Stimulated activated naive CD8-positive, alpha-beta T cell treated with anti-CD3 and anti-CD28 coated beads, Interleukin-15, amount 100 ng/mL, for 72 hours (primary cell): ENCODE data around the gene UST.
"Not testable (repeated sequence)": the region's sequence is repeated elsewhere in the genome, so short reads cannot be mapped to it uniquely, and the experiment has no call there.

ENCODE experiments used
- ATAC-seq: fragments of 150-1000 bp; cut with Tn5 transposase; 2 replicates; pipeline ENCODE4 v1.10.0; 2021; ENCODE audit warnings: mild to moderate bottlenecking, moderate library complexity
- DNase-seq, 2 donors: peaks; one replicate each; pipeline ENCODE4 v3.0.0; 2021 to 2022
- H3K27ac Mint-ChIP-seq, 2 donors: one replicate each; pipeline ENCODE4 v1.8.0; 2022; ENCODE audit warnings: mild to moderate bottlenecking in 2 of 2, mixed read lengths in 2 of 2, moderate library complexity in 2 of 2
- H3K27me3 Mint-ChIP-seq: one replicate; pipeline ENCODE4 v1.8.0; 2022; ENCODE audit warnings: mixed read lengths
- H3K4me1 Mint-ChIP-seq: one replicate; pipeline ENCODE4 v1.8.0; 2022; ENCODE audit warnings: mild to moderate bottlenecking, mixed read lengths
- H3K4me3 Mint-ChIP-seq, 2 donors: one replicate each; pipeline ENCODE4 v1.8.0; 2022; ENCODE audit warnings: mild to moderate bottlenecking in 2 of 2, mixed read lengths in 2 of 2, moderate library complexity in 1 of 2
- H3K9me3 Mint-ChIP-seq, 2 donors: one replicate each; pipeline ENCODE4 v1.8.0; 2022; ENCODE audit warnings: mixed read lengths in 2 of 2

UST gene

DNA sequence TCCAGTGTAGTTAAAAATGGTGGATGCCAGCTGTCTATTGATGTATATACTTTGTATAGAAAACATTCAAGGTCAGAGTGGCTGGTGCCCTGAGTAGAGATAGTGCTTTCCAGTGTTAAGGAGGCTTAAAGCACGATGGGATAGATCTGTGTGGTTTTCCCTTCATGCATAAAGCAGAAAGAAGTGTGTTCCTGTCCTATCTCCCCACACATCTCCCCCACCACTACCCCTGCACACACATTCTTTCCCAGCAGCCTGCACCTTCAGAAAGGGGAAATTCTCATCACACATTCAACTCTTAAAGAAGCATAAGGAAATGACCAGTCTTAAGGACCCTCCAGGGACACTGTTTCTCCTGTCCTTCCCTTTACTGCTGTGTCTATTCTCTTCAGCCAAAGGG is 349.0 kb downstream of the UST start:
- H3K9me3 Mint-ChIP-seq, result peaks cover 22 to 36% of the 10 kb centered on the region in 2 donors
- ATAC-seq (no peak), DNase-seq (no peak)
- peaks cover 65% of the 10 kb centered on the region for H3K4me1 Mint-ChIP-seq
- H3K4me3 Mint-ChIP-seq, result peak overlapping the region; percentile 29 to 36
- no peaks in the 10 kb centered on the region for H3K27me3 Mint-ChIP-seq
- peak overlapping the region; percentile 48 to 79 for H3K27ac Mint-ChIP-seq

GRCh38 chr6:149097794-149098193 is 351.0 kb downstream of the UST start:
- no peak for ATAC-seq
- Mint-ChIP-seq H3K27ac (no peak overlapping the region), H3K9me3 (peaks cover 24 to 48% of the 10 kb centered on the region in 2 donors), H3K4me3 (no peak overlapping the region), H3K4me1 (peaks cover 61% of the 10 kb centered on the region), H3K27me3 (no peaks in the 10 kb centered on the region)
- no peak for DNase-seq

DNA sequence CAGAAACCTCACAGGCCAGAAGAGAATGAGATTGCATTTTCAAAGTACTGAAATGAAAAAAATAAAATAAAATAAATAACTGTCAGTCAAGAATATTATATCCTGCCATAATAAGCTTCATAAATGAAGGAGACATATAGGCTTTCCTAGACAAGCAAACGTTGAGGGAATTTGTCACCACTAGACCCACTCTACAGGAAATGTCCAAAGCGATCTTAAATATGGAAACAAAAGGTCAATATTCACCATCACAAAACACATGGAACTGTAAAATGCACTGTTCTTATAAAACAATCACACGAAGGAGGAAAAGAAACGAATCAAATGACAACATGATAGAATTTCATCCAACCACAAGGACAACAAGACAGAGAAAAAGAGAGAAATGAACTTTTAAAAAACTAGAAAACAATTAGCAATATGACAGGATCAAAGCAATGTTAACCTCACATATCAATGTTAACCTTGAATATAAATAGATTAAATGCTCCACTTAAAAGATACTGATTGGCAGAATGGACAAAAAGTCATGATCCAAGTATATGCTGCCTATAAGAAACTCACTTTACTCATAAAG is 352.0 kb downstream of the UST start:
- no peak for ATAC-seq
- no peak for DNase-seq
- H3K4me1 Mint-ChIP-seq, result peaks cover 52% of the 10 kb centered on the region
- H3K9me3 Mint-ChIP-seq, result peaks cover 30 to 48% of the 10 kb centered on the region in 2 donors
- H3K27me3 Mint-ChIP-seq, result no peaks in the 10 kb centered on the region
- no peak overlapping the region for H3K4me3 Mint-ChIP-seq
- no peak overlapping the region for H3K27ac Mint-ChIP-seq

DNA sequence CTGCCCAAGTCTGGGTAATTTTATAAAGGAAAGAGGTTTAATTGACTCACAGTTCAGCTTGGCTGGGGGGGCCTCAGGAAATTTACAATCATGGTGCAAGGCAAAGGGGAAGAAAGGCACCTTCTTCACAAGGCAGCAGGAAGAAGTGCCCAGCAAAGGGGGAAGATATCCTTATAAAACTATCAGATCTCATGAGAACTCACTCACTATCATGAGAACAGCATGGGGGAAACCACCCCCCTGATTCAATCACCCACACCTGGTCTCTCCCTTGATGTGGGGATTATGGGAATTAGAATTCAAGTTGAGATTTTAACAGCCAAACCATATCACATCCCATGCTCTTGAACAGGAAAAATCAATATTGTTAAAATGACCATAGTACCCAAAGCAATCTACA is 355.5 kb downstream of the UST start:
- H3K4me1 Mint-ChIP-seq, result peaks cover 24% of the 10 kb centered on the region
- no peak overlapping the region for H3K4me3 Mint-ChIP-seq
- ATAC-seq (no peak), DNase-seq (no peak)
- H3K27ac Mint-ChIP-seq, result no peak overlapping the region
- H3K27me3 Mint-ChIP-seq, result no peaks in the 10 kb centered on the region
- H3K9me3 Mint-ChIP-seq, result peaks cover 34 to 52% of the 10 kb centered on the region in 2 donors

DNA sequence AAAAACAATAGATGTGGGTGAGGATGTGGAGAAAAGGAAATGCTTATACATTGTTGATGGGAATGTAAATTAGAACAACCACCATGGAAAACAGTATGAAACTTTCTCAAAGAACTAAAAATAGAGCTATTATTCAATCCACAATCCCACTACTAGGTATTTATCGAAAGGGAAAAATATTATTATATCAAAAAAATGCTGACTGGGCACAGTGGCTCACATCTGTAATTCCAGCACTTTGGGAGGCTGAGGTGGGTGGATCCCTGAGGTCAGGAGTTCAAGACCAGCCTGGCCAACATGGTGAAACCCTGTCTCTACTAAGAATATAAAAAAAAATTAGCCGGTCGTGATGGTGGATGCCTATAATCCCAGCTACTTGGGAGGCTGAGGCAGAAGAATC is 357.1 kb downstream of the UST start:
- not testable (repeated sequence) for DNase-seq, H3K27ac Mint-ChIP-seq, ATAC-seq, H3K27me3 Mint-ChIP-seq, H3K4me3 Mint-ChIP-seq
- H3K9me3 Mint-ChIP-seq, result peaks cover 23 to 44% of the 10 kb centered on the region in 2 donors
- H3K4me1 Mint-ChIP-seq, result peaks cover 25% of the 10 kb centered on the region

GRCh38 chr6:149107520-149107919 is 360.7 kb downstream of the UST start:
- ATAC-seq (no peak), DNase-seq (no peak)
- H3K27me3 Mint-ChIP-seq, result no peaks in the 10 kb centered on the region
- peaks cover 10 to 15% of the 10 kb centered on the region in 2 donors for H3K9me3 Mint-ChIP-seq
- no peak overlapping the region for H3K27ac Mint-ChIP-seq
- H3K4me3 Mint-ChIP-seq, result no peak overlapping the region
- peaks cover 35% of the 10 kb centered on the region for H3K4me1 Mint-ChIP-seq

GRCh38 chr6:149108038-149108748 is 361.4 kb downstream of the UST start:
- no peak overlapping the region for H3K27ac Mint-ChIP-seq
- no peak overlapping the region for H3K4me3 Mint-ChIP-seq
- DNase-seq (no peak), ATAC-seq (no peak)
- peaks cover 42% of the 10 kb centered on the region for H3K4me1 Mint-ChIP-seq
- no peaks in the 10 kb centered on the region for H3K27me3 Mint-ChIP-seq
- H3K9me3 Mint-ChIP-seq, result peaks cover 7 to 15% of the 10 kb centered on the region in 2 donors

DNA sequence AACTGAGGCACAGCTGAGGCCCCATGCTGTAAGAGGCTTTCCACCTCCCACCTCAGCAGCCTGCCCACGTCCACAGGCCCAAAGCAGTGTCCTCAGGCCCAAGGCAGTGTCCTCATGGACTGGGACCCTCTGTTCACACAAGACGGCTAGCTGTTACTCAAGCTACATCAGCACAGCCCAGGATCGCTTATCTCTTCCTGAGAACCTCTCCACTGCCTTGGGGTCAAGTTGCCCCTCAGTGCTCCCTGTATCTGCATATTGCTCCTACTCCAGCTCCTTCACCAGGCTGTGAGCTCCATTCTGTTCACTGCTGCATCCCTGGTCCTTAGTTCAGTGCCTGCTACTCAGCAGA is 361.9 kb downstream of the UST start:
- Mint-ChIP-seq H3K27me3 (no peaks in the 10 kb centered on the region), H3K9me3 (peaks cover 4 to 15% of the 10 kb centered on the region in 2 donors), H3K27ac (no peak overlapping the region), H3K4me1 (peaks cover 44% of the 10 kb centered on the region), H3K4me3 (no peak overlapping the region)
- no peak for DNase-seq
- ATAC-seq, result no peak

DNA sequence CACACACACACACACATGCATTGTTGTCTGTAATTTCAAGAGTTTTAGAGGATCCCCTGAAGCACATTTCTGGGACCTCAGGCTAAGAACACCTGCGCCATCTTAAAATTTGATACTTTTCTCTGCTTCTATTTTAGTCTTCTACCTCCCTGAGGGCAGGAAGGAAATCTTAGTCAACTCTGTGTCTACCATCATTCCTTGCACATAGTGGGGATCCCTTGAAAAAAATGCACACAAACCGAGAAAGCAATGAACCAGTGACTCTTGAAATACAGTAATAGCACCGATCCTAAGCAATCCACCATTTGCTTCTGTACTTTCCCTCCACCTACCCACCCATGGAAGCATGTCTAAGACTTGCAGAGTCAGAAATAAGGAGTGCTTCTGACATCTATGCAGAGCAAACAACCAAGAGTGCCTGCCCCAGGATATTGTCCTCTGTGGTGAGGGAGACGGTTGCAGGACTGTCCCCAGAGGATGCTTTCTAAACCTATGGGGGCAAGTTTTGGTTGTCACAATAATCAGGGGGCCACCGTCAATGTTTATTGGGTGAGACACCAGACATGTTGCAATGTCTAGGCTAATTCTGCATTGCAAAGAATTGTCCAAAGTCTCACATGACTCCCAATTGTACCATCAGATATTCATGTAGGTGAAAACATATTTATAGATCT is 362.7 kb downstream of the UST start:
- ATAC-seq, result no peak
- Mint-ChIP-seq H3K4me1 (peaks cover 44% of the 10 kb centered on the region), H3K27me3 (no peaks in the 10 kb centered on the region), H3K9me3 (peaks cover 4 to 15% of the 10 kb centered on the region in 2 donors), H3K27ac (no peak overlapping the region), H3K4me3 (no peak overlapping the region)
- no peak for DNase-seq

DNA sequence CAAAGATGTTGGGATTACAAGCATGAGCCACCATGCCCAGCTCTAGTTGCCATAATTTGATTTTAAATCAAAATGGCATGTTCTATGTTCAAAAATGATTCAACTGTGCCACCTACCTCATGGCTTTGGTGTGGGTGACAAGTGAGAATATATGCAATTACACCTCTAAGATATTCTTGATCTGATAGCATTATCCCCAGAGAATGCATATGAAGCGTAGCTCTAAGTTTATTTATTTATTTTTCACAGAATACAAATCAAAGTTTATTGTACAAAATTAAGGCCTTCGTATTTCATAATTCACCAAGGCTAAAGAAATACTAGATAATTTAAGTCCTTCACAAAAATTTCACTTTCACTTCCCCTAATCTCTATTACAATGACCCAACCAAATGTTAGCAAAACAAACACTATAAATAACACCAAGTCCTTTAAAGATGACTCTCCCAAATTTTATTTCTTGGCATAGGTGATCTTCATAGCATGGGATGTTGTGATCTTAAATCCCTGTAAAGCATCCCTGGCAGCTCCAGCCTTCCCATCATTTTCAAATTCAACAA is 364.8 kb downstream of the UST start:
- Mint-ChIP-seq H3K9me3 (peaks cover 0 to 8% of the 10 kb centered on the region in 2 donors), H3K27ac (no peak overlapping the region), H3K4me3 (no peak overlapping the region), H3K27me3 (no peaks in the 10 kb centered on the region), H3K4me1 (peaks cover 48% of the 10 kb centered on the region)
- no peak for DNase-seq
- ATAC-seq, result no peak

DNA sequence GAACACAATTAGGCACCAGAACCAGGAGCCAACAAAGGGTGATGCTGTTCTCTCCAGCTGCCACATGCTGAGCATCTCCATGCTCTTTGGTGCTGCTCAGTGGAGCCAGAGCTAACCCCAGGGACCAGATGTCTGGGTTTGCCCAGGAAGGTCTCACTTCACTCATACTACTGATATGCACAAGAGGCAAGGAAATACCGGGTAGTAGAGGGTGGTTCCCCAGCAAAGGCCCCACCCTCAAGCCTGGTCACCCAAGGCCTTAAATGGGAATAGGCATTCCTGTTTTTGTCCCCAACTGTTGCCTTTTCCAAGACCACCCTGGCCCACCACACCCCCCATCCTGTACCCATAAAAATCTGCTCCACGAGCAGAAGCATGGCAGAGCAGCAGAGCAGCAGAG is 366.1 kb downstream of the UST start:
- Mint-ChIP-seq H3K27ac (no peak overlapping the region), H3K9me3 (peaks cover 0 to 8% of the 10 kb centered on the region in 2 donors), H3K27me3 (no peaks in the 10 kb centered on the region), H3K4me1 (peaks cover 48% of the 10 kb centered on the region), H3K4me3 (no peak overlapping the region)
- ATAC-seq, result peak; percentile 74
- no peak for DNase-seq

DNA sequence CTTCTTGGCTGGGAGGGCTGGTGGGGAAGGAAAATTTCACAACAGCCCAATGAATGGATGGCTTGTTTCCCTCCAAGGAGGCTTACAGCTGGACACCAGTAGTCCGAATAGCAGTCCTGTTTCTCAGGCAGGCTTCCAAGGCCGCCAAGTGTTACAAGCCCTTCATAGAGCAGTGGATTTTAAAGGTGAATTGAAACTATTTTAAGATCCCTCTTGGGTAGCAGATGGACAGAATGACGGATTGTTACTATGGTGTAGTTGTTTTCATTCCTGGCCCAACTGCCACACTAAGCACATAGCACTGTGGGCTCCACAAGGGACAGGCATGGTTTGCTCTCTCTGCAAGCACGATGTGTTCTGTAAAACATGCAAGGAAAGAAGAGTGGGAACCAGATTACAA is 367.3 kb downstream of the UST start:
- H3K9me3 Mint-ChIP-seq, result peaks cover 0 to under 1% of the 10 kb centered on the region in 2 donors
- ATAC-seq (no peak), DNase-seq (no peak)
- no peak overlapping the region for H3K4me3 Mint-ChIP-seq
- H3K27me3 Mint-ChIP-seq, result no peaks in the 10 kb centered on the region
- peaks cover 50% of the 10 kb centered on the region for H3K4me1 Mint-ChIP-seq
- no peak overlapping the region for H3K27ac Mint-ChIP-seq

GRCh38 chr6:149118737-149119653 is 372.2 kb downstream of the UST start:
- Mint-ChIP-seq H3K27ac (peak overlapping the region in 1 of 2 donors; percentile 26), H3K4me3 (no peak overlapping the region)

GRCh38 chr6:149122850-149123821 is 376.3 kb downstream of the UST start:
- Mint-ChIP-seq H3K27ac (peak overlapping the region in 1 of 2 donors; percentile 91), H3K27me3 (no peaks in the 10 kb centered on the region), H3K9me3 (peaks cover 39 to 41% of the 10 kb centered on the region in 2 donors), H3K4me3 (peak overlapping the region in 1 of 2 donors; percentile 54), H3K4me1 (peaks cover 62% of the 10 kb centered on the region)
- ATAC-seq (no peak), DNase-seq (no peak)

More at GRCh38 chr6:149118737-149119653, 372.2 kb downstream of the UST start:
- Mint-ChIP-seq H3K4me1 (peaks cover 48% of the 10 kb centered on the region), H3K27me3 (no peaks in the 10 kb centered on the region), H3K9me3 (peaks cover 12 to 14% of the 10 kb centered on the region in 2 donors)
- ATAC-seq (no peak), DNase-seq (no peak)
